Tibial nerve (tissue), 4 donors: ENCODE data around the gene KCNK7. TPM values are rescaled to one million over a fixed set of nuclear protein-coding genes. Genes with fewer than 3 reads are reported as not detected.

Source experiments
- DNase-seq, 2 donors: peaks; one replicate each; pipeline ENCODE4 v3.0.0-alpha.2; 2019; ENCODE audit warnings: low spot score in 2 of 2
- H3K27ac ChIP-seq, 4 donors: fragments of 200-600 bp; sonication (generic) in 3 of 4; one replicate each; pipeline ENCODE4 v1.5.1; 2017 to 2019; ENCODE audit warnings: mild to moderate bottlenecking in 1 of 4
- H3K27me3 ChIP-seq, 2 donors: fragments of 200-600 bp; sonication (generic) in 1 of 2; one replicate each; pipeline versions ENCODE4 v1.5.1 to v1.6.0; 2017 to 2019
- H3K36me3 ChIP-seq, 3 donors: fragments of 200-600 bp; sonication (generic); one replicate each; pipeline ENCODE4 v1.5.1; 2018 to 2019
- H3K4me1 ChIP-seq, 4 donors: fragments of 200-600 bp; sonication (generic) in 3 of 4; one replicate each; pipeline ENCODE4 v1.5.1; 2017 to 2019
- H3K4me3 ChIP-seq, 4 donors: fragments of 200-600 bp; sonication (generic) in 3 of 4; one replicate each; pipeline ENCODE4 v1.5.1; 2017 to 2019; ENCODE audit warnings: mild to moderate bottlenecking in 1 of 4, moderate library complexity in 1 of 4
- H3K9me3 ChIP-seq, 4 donors: fragments of 200-600 bp; sonication (generic) in 3 of 4; one replicate each; pipeline ENCODE4 v1.5.1; 2017 to 2019
- EP300 ChIP-seq, 2 donors: sonication (generic); formaldehyde crosslinking; IDR thresholded peaks; one replicate each; pipeline ENCODE4 v1.6.1; 2017; ENCODE audit warnings: antibody characterized with exemption in 2 of 2, mild to moderate bottlenecking in 1 of 2
- POLR2A ChIP-seq, 2 donors: fragments of 450-650 bp; IDR thresholded peaks; one replicate each; pipeline ENCODE4 v1.6.1; 2017; ENCODE audit warnings: antibody characterized with exemption in 2 of 2, mild to moderate bottlenecking in 2 of 2, moderate library complexity in 2 of 2
- WGBS, 2 donors: methylation state at CpG; one replicate each; pipeline ENCODE4 v1.1.5; 2018; 5-methylcytosine and 5-hydroxymethylcytosine counted together
- total RNA-seq, 4 donors: library from RNA; depleted of rRNA; stranded (reverse); fragments of >200 nt; gene quantifications; one replicate each; pipeline ENCODE4 v1.1.0, GENCODE V29; 2016
- TF ChIP-seq, protein P1 (sequence below), 5 experiments: fragments of 200-600 bp in 3 of 5; fragments of 450-650 bp in 2 of 5; sonication (generic) in 3 of 5; IDR thresholded peaks; one replicate each; pipeline ENCODE4 v1.5.1; 2016 to 2019; ENCODE audit warnings: antibody characterized with exemption in 5 of 5, mild to moderate bottlenecking in 3 of 5, moderate library complexity in 2 of 5

KCNK7 gene
- total RNA-seq, 4 donors from 2014 or later, result 0.63 to 3.3 (median 1.2) TPM; not detected in 1

DNA sequence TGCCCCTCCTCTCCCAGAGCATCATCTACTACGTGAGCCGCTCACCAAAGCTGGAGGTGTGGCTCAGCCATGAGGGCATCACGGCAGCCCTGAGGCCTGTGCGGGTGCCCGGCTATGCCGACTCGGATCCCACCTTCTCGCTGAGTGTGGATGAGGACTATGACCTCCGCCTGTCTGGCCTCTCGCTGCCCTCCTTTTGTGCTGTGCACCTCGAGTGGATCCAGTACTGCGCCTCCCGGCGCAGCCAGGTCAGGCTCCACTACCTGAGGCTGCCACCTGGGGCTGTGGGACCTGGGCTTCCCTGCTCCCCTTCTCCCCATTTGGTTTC, 38.5 kb upstream of the KCNK7 start:
- Histone ChIP-seq H3K27me3 (no peaks in the 10 kb centered on the region), H3K4me1 (peaks cover 0 to 25% (median 15%) of the 10 kb centered on the region in 4 donors), H3K27ac (no peak overlapping the region), H3K4me3 (no peak overlapping the region), H3K36me3 (peaks cover 7 to 81% (median 23%) of the 10 kb centered on the region in 3 donors), H3K9me3 (no peaks in the 10 kb centered on the region)
- 89 to 90% methylated on average over 14 of the region's 14 CpGs for WGBS, 2 donors
- no peak for DNase-seq
- TF ChIP-seq, protein P1, sequence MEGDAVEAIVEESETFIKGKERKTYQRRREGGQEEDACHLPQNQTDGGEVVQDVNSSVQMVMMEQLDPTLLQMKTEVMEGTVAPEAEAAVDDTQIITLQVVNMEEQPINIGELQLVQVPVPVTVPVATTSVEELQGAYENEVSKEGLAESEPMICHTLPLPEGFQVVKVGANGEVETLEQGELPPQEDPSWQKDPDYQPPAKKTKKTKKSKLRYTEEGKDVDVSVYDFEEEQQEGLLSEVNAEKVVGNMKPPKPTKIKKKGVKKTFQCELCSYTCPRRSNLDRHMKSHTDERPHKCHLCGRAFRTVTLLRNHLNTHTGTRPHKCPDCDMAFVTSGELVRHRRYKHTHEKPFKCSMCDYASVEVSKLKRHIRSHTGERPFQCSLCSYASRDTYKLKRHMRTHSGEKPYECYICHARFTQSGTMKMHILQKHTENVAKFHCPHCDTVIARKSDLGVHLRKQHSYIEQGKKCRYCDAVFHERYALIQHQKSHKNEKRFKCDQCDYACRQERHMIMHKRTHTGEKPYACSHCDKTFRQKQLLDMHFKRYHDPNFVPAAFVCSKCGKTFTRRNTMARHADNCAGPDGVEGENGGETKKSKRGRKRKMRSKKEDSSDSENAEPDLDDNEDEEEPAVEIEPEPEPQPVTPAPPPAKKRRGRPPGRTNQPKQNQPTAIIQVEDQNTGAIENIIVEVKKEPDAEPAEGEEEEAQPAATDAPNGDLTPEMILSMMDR (IDR thresholded peaks at IDR 0.05), result no peak
- no peak for TF ChIP-seq EP300 (IDR thresholded peaks at IDR 0.05)
- no peak for TF ChIP-seq POLR2A (IDR thresholded peaks at IDR 0.05)

- Histone ChIP-seq H3K36me3 (peaks cover 9 to 86% (median 23%) of the 10 kb centered on the region in 3 donors), H3K27me3 (no peaks in the 10 kb centered on the region), H3K27ac (no peak overlapping the region), H3K4me3 (no peak overlapping the region), H3K9me3 (no peaks in the 10 kb centered on the region), H3K4me1 (peaks cover 0 to 20% (median 11%) of the 10 kb centered on the region in 4 donors)
- no peak for TF ChIP-seq POLR2A (IDR thresholded peaks at IDR 0.05)
- no peak for TF ChIP-seq EP300 (IDR thresholded peaks at IDR 0.05)
- TF ChIP-seq, protein P1 (IDR thresholded peaks at IDR 0.05), result no peak
- WGBS, 2 donors, result 87 to 88% methylated on average over 18 to 19 of the region's 20 CpGs
- no peak for DNase-seq
Observed at GRCh38 chr11:65633390-65634108, 37.9 kb upstream of the KCNK7 start.

DNA sequence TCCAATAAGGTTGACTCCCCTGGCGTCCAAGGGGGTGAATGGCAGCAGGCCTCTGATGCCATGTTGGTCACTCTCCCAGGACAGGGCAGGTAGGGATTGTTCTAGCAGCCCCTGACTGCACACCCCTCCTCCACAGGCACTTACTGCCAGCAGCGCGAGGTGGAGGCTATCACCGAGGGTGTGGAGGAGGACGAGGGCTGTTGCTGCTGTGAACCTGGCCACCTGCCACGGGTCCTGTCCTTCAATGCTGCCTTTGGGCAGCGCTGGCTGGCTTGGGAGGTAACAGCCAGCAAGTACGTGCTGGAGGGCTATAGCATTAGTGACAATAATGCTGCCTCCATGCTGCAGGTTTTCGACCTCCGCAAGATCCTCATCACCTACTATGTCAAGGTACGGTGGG, 34.6 kb upstream of the KCNK7 start:
- WGBS, 2 donors, result 88 to 91% methylated on average over 10 to 11 of the region's 11 CpGs
- H3K9me3 ChIP-seq, result no peaks in the 10 kb centered on the region
- no peak overlapping the region for H3K4me3 ChIP-seq
- TF ChIP-seq, protein P1 (IDR thresholded peaks at IDR 0.05), result no peak
- TF ChIP-seq POLR2A (IDR thresholded peaks at IDR 0.05) (no peak), EP300 (IDR thresholded peaks at IDR 0.05) (no peak)
- H3K27ac ChIP-seq, result no peak overlapping the region
- H3K36me3 ChIP-seq, result peaks cover 15 to 100% (median 36%) of the 10 kb centered on the region in 3 donors
- peaks cover 0 to 10% (median 2%) of the 10 kb centered on the region in 4 donors for H3K4me1 ChIP-seq
- no peaks in the 10 kb centered on the region for H3K27me3 ChIP-seq
- DNase-seq, result no peak

DNA sequence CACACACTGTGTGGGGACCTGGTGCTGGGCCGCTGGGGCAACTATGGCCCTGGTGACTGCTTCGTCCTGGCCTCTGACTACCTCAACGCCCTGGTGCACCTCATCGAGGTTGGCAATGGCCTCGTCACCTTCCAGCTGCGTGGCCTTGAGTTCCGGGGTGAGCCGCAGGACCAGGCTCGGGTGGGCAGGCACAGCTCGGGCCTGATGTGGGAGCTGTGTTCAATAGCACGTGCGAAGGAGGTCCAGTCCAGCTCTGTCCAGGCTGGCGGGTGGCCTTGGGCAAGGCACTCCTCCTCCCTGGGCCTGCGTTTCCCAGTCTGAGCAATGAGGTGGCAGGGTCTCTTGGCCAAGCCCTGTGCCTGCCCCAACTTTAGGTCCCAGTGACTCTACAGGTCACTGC, 34.0 kb upstream of the KCNK7 start:
- Histone ChIP-seq H3K9me3 (no peaks in the 10 kb centered on the region), H3K4me3 (no peak overlapping the region), H3K27ac (no peak overlapping the region), H3K4me1 (peaks cover 0 to 10% (median 2%) of the 10 kb centered on the region in 4 donors), H3K27me3 (no peaks in the 10 kb centered on the region), H3K36me3 (peaks cover 15 to 100% (median 35%) of the 10 kb centered on the region in 3 donors)
- TF ChIP-seq, protein P1 (IDR thresholded peaks at IDR 0.05), result no peak
- TF ChIP-seq POLR2A (IDR thresholded peaks at IDR 0.05) (no peak), EP300 (IDR thresholded peaks at IDR 0.05) (no peak)
- no peak for DNase-seq
- WGBS, 2 donors, result 94 to 95% methylated on average over 14 of the region's 14 CpGs

DNA sequence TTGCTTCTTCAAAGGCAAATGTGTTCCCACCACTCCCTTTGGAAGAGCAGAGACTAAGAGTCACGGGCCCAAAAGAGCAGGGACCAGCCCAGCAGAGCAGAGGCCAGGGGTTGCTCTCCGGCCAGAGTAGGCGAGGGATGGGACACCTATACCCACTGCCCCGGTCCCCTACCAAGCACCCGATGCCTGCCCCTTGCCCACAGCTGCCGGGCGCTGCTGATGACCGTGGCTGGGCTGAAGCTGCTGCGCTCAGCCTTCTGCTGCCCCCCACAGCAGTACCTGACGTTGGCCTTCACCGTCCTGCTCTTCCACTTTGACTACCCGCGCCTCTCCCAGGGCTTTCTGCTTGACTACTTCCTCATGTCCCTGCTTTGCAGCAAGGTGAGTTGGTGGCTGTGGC, 31.6 kb upstream of the KCNK7 start:
- Histone ChIP-seq H3K36me3 (peaks cover 15 to 100% (median 43%) of the 10 kb centered on the region in 3 donors), H3K9me3 (no peaks in the 10 kb centered on the region), H3K4me1 (peaks cover 0 to 10% (median 2%) of the 10 kb centered on the region in 4 donors), H3K27ac (no peak overlapping the region), H3K4me3 (no peak overlapping the region), H3K27me3 (no peaks in the 10 kb centered on the region)
- TF ChIP-seq EP300 (IDR thresholded peaks at IDR 0.05) (no peak), POLR2A (IDR thresholded peaks at IDR 0.05) (no peak)
- TF ChIP-seq, protein P1 (IDR thresholded peaks at IDR 0.05), result no peak
- no peak for DNase-seq
- 96% methylated on average over 13 of the region's 13 CpGs for WGBS, 2 donors
